HG02759 (cell line): Measurements from ENCODE around the gene PAFAH1B2.
A peak's percentile ranks its signal among the peaks of the same experiment; 100 is the strongest.
"Not testable (repeated sequence)": the region's sequence is repeated elsewhere in the genome, so short reads cannot be mapped to it uniquely, and the experiment has no call there.

Source experiments
- ATAC-seq: cut with Tn5 transposase; IDR thresholded peaks from one replicate; pipeline ENCODE4 v1.9.1; 2021; ENCODE audit warnings: mild to moderate bottlenecking, moderate library complexity; ENCODE audit not compliant: unreplicated experiment

The PAFAH1B2 gene

GRCh38 chr11:117171404-117172061 is 27.4 kb downstream of the PAFAH1B2 start:
- no peak for ATAC-seq

- ATAC-seq, result no peak
Measured at GRCh38 chr11:117172724-117173421, 28.8 kb downstream of the PAFAH1B2 start.

- no peak for ATAC-seq
Measured at GRCh38 chr11:117175104-117175503, 31.0 kb downstream of the PAFAH1B2 start.

GRCh38 chr11:117175781-117176180 is 31.7 kb downstream of the PAFAH1B2 start:
- no peak for ATAC-seq

GRCh38 chr11:117176186-117176585 is 32.1 kb downstream of the PAFAH1B2 start:
- no peak for ATAC-seq

GRCh38 chr11:117177534-117178209 is 33.6 kb downstream of the PAFAH1B2 start:
- ATAC-seq, result no peak

GRCh38 chr11:117178210-117179034 is 34.3 kb downstream of the PAFAH1B2 start, which contains the start of gene SIDT2:
Gene SIDT2 (plus strand): TSS chr11:117178743. CDS start chr11:117179264, 521 bp downstream.
- peak; percentile 92 for ATAC-seq

- ATAC-seq, result peak; percentile 38
Measured at GRCh38 chr11:117179048-117179999, 35.2 kb downstream of the PAFAH1B2 start.

- no peak for ATAC-seq
Measured at GRCh38 chr11:117180020-117180419, 35.9 kb downstream of the PAFAH1B2 start.

GRCh38 chr11:117180661-117181585 is 36.8 kb downstream of the PAFAH1B2 start:
- no peak for ATAC-seq

- ATAC-seq, result no peak
Measured at GRCh38 chr11:117181586-117182550, 37.8 kb downstream of the PAFAH1B2 start.

GRCh38 chr11:117182551-117182935 is 38.5 kb downstream of the PAFAH1B2 start:
- no peak for ATAC-seq

GRCh38 chr11:117183178-117183577 is 39.1 kb downstream of the PAFAH1B2 start:
- not testable (repeated sequence) for ATAC-seq

GRCh38 chr11:117183724-117184349 is 39.8 kb downstream of the PAFAH1B2 start:
- ATAC-seq, result no peak

GRCh38 chr11:117185736-117186430 is 41.8 kb downstream of the PAFAH1B2 start:
- ATAC-seq, result no peak

- no peak for ATAC-seq
Measured at GRCh38 chr11:117186431-117186761, 42.3 kb downstream of the PAFAH1B2 start.

- no peak for ATAC-seq
Measured at GRCh38 chr11:117187007-117187406, 42.9 kb downstream of the PAFAH1B2 start.
